Keratinocyte (primary cell): Measurements from ENCODE around the gene GTF2IRD1.

Experiments
- EZH2 ChIP-seq: IDR thresholded peaks from one replicate; pipeline ENCODE4 v1.6.1; 2012; ENCODE audit warnings: inconsistent platforms, mild to moderate bottlenecking, low read length, moderate library complexity
- TF ChIP-seq, protein P1 (sequence below), 3 experiments: IDR thresholded peaks in 1 of 3; conservative IDR thresholded peaks in 1 of 3; optimal IDR thresholded peaks in 1 of 3; 2 replicates in 2 of 3; 3 replicates in 1 of 3; pipeline versions ENCODE3 to v1.5.1; 2011; ENCODE audit warnings: low read length in 3 of 3, mild to moderate bottlenecking in 3 of 3, moderate library complexity in 2 of 3, control low read depth in 1 of 3, inconsistent platforms in 1 of 3; ENCODE audit not compliant: insufficient read depth in 2 of 3; ENCODE audit errors: extremely low read depth in 1 of 3

DNA sequence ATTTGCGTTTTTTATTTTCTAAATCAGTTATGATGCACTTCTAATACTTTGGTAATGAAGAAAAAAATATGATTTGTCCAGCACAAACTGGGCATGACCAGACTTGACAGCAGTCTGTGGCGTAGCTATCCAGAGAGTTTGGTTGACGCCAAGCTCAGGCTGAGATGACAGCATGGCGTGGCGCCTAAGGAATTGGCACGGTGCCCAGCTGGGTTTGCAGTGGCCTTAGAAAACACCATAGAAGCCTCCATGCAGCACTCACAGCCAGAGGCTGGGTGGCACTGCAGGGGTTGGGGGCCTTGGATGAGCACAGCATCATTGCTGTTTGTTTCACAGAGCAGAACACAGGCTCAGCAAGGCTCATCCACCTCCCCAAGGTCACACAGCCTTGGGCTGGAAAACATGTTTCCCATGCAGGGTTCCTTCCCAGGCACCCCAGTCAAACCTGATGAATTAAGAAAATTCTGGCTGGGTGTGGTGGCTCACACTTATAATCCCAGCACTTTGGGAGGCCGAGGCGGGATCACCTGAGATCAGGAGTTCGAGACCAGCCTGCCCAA lies 88.9 kb downstream of the GTF2IRD1 start:
- TF ChIP-seq, protein P1, sequence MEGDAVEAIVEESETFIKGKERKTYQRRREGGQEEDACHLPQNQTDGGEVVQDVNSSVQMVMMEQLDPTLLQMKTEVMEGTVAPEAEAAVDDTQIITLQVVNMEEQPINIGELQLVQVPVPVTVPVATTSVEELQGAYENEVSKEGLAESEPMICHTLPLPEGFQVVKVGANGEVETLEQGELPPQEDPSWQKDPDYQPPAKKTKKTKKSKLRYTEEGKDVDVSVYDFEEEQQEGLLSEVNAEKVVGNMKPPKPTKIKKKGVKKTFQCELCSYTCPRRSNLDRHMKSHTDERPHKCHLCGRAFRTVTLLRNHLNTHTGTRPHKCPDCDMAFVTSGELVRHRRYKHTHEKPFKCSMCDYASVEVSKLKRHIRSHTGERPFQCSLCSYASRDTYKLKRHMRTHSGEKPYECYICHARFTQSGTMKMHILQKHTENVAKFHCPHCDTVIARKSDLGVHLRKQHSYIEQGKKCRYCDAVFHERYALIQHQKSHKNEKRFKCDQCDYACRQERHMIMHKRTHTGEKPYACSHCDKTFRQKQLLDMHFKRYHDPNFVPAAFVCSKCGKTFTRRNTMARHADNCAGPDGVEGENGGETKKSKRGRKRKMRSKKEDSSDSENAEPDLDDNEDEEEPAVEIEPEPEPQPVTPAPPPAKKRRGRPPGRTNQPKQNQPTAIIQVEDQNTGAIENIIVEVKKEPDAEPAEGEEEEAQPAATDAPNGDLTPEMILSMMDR (optimal IDR thresholded peaks at IDR 0.05 in 1 of 3, IDR thresholded peaks at IDR 0.05 in 1 of 3, conservative IDR thresholded peaks at IDR 0.05 in 1 of 3; ENCODE audit: extremely low read depth in 1 of 3, insufficient read depth in 2 of 3, low read length in 3 of 3), result no peak
- no peak for TF ChIP-seq EZH2
